Adipose tissue (tissue), 3 donors: ENCODE results near the gene ITPKB. TPM values are rescaled to one million over a fixed set of nuclear protein-coding genes. Genes with fewer than 3 reads are reported as not detected.
"Not testable (repeated sequence)": the region's sequence is repeated elsewhere in the genome, so short reads cannot be mapped to it uniquely, and the experiment has no call there.

ENCODE experiments used
- H3K27ac ChIP-seq: one replicate; pipeline ENCODE4 v1.5.1; 2013; ENCODE audit warnings: low read depth, low read length
- WGBS, 3 donors: extraction: QIAGEN DNeasy Blood & Tissue Kit; methylation state at CpG; one replicate each; pipeline ENCODE4 v1.1.7; 2013; 5-methylcytosine and 5-hydroxymethylcytosine counted together
- polyA plus RNA-seq, 3 donors: library from polyadenylated mRNA; stranded (reverse); fragments of 200-250 nt; gene quantifications; one replicate each; pipeline ENCODE4 v1.2.3, GENCODE V29; 2013
- donor health status: healthy with polysubstance abuse.
- donor health status: Bipolar disorder and iron deficiency.
- donor health status: healthy.

ITPKB gene
- polyA plus RNA-seq, 3 donors = 5.3 to 18.6 (median 17.0) TPM

DNA sequence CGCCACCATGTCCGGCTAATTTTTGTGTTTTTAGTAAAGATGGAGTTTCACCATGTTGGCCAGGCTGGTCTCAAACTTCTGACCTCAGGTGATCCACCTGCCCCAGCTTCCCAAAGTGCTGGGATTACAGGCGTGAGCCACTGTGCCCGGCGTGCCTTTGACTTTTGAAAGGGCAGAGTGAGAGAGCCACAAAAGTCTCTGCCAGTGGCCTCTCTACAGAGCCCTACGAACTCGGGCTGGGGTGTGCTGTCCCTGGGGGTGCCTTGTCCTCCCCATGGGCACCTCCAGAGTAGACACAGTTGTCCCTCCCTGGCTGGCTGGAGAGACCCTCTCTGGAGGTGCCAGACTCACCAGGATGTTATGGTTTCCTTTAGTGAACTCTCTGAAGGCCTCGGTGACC, 99.9 kb downstream of the ITPKB start:
- H3K27ac ChIP-seq = not testable (repeated sequence)
- 96 to 97% (median 97%) methylated on average over 8 of the region's 8 CpGs for WGBS, 3 donors

DNA sequence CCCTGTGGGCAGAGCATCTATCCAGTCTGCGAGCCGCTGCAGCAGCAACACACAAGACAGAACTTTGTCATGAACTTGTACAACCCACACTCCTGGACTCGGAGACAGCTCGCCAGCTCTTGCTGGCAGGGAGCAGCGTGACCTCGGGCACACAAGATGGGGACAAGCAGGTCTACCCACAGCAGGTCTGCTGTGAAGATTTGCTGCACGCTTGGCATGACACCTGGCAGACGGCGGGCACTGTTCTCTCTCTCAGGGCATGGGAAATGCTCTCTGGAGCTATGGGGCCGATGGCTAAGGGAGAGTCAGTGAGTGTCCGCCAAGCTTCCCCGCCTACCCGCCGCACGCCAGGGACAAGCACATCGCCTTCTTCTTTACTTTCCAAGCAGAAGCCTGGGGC, 100.5 kb downstream of the ITPKB start:
- H3K27ac ChIP-seq = no peak overlapping the region
- WGBS, 3 donors = 77 to 85% (median 84%) methylated on average over 16 of the region's 16 CpGs

DNA sequence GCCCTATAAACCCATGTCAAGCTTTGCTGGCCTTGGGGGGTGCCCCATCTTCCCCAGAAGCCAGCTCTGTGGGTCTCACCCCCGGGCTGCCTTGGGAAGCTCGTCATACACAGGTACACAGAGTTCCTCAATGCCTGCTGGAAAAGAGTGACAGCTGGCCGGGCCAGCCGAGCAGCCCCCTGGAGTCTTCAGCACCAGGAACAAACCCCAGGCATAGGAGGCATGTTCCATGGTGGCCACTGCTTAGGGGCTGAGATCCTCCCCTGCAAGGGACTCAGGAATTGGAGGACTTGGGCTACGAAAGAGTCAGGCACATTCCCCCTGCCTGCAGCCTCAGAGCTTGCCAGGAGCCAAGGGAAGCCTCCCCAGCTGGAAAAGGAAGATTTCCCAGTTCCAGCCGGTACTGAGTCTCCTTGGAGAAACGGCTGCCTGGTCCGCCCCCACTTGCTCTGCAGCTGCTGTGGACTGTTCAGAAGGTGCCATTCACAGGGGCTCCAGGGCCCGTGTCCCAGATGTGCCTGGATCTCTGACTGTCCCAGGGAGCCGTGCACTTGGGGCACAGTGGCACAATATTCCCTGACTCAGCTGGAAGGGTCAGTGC, 101.0 kb downstream of the ITPKB start:
- 64 to 69% (median 68%) methylated on average over 10 of the region's 10 CpGs for WGBS, 3 donors
- H3K27ac ChIP-seq = no peak overlapping the region

GRCh38 chr1:226637147-226637935, 101.7 kb downstream of the ITPKB start:
- 71 to 75% (median 74%) methylated on average over 29 of the region's 29 CpGs for WGBS, 3 donors
- no peak overlapping the region for H3K27ac ChIP-seq

DNA sequence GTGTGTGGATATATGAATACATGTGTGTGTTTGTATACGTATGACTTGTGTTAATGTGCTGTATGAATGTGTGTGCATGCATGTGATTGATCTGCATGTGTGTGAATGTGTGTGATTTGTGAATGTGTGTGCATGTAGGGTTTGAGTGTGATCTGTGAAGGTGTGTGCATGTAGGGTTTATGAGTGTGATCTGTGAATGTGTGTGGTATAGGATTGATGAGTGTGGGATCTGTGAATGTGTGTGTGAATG, 102.3 kb downstream of the ITPKB start:
- WGBS, 3 donors = 94 to 100% (median 94%) methylated on average over 1 of the region's 1 CpG
- no peak overlapping the region for H3K27ac ChIP-seq

- no peak overlapping the region for H3K27ac ChIP-seq
- WGBS, 3 donors = 74 to 88% (median 84%) methylated on average over 11 of the region's 11 CpGs
Observed at GRCh38 chr1:226635456-226635941, 103.6 kb downstream of the ITPKB start.

DNA sequence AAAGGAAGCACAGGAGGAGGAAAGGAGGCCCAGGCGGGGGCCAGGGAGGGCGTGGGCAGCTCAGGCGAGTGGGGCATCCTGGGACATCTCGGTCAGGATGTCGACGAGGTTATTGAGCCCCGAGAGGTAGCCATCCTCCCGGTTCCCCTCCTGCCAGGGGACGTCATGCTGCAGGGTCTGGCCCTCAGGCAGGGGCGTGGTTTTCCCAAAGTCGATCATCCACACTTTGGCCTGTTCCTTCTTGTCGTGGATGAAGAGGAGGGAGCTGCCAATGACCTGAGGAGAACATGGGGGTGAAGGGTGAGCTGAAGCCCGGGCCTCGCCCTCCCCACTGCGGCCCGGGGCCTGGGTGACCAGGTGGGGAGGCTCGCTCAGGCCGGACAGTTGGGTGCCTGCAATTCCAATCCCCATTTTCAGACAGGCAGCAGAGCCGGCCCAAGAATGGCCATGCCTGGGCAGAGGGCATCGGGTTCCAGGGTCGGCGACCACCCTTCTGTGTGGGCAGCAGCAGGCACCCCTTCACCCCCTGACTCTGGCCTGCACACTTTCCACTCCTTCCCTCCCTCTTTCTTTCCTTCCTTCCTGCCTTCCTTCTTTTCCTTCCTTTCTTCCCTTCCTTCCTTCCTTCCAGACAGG, 104.4 kb downstream of the ITPKB start:
- WGBS, 3 donors = 86 to 93% (median 88%) methylated on average over 20 to 22 of the region's 22 CpGs
- H3K27ac ChIP-seq = no peak overlapping the region

DNA sequence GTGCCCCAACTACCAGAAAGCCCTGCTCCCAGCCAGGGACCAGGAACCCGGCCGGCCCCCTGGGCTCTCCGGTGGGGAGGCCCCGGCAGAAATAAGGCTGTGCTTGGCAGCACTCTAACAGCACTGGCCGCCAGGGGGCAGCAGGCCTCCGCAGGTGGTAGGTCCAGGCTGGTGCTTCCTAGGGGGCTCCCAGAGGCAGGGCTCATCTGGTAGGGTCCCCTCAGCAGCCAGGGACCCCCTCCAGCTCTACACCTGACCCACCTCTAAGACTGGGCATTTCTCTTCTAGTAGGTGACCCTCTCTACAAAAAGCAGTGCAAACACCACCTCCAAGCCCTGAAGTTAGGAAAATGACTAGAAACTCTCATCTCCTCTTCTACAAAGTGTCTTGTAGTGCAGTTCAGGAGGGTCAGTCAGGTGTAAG, 104.9 kb downstream of the ITPKB start:
- WGBS, 3 donors = 2 to 11% (median 2%) methylated on average over 6 of the region's 6 CpGs
- no peak overlapping the region for H3K27ac ChIP-seq

DNA sequence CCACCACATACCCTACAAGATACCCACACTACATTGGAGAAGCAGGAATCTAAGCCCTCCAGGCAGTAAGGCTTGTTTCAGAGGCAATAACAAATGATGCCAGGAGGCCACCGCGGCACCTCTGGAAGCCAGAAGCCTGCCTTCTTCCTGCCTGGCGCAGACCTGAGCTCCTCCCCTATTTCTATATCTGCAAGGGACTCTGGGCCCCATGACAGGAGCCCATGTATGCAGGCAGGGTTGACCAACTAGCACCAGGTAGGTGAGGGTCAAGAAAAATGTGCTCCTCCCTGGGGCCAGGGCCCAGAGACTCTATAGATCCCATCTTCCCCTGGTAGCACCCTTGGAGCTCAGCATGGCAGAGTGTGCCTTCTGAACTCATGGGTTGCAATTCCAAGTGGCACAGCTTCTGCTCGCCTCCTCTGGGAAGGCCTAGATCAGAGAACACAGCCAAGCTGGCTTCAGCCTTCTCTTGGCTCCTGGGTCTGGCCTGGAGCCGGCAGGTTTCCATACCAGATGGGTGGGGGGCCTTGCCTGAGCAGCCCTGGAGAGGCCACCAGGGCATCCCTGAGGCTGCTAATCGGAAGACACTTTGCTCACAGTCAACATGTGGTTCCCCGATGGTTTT, 105.4 kb downstream of the ITPKB start:
- 40 to 42% (median 42%) methylated on average over 7 of the region's 7 CpGs for WGBS, 3 donors
- no peak overlapping the region for H3K27ac ChIP-seq

GRCh38 chr1:226632922-226633351, 106.1 kb downstream of the ITPKB start:
- 76 to 83% (median 77%) methylated on average over 10 of the region's 10 CpGs for WGBS, 3 donors
- no peak overlapping the region for H3K27ac ChIP-seq

GRCh38 chr1:226632169-226632879, 106.8 kb downstream of the ITPKB start:
- WGBS, 3 donors = 84 to 89% (median 88%) methylated on average over 9 of the region's 9 CpGs

GRCh38 chr1:226631229-226632000, 107.7 kb downstream of the ITPKB start:
- 77 to 79% (median 77%) methylated on average over 10 of the region's 10 CpGs for WGBS, 3 donors
- H3K27ac ChIP-seq = no peak overlapping the region

More at GRCh38 chr1:226632169-226632879, 106.8 kb downstream of the ITPKB start:
- H3K27ac ChIP-seq = no peak overlapping the region

- no peak overlapping the region for H3K27ac ChIP-seq
- WGBS, 3 donors = 88 to 94% (median 92%) methylated on average over 3 of the region's 3 CpGs
Observed at GRCh38 chr1:226630592-226630991, 108.5 kb downstream of the ITPKB start.

GRCh38 chr1:226629896-226630550, 109.1 kb downstream of the ITPKB start:
- no peak overlapping the region for H3K27ac ChIP-seq
- 93 to 94% (median 93%) methylated on average over 6 of the region's 6 CpGs for WGBS, 3 donors

- H3K27ac ChIP-seq = no peak overlapping the region
- 86 to 92% (median 91%) methylated on average over 18 of the region's 18 CpGs for WGBS, 3 donors
Observed at GRCh38 chr1:226629210-226629895, 109.7 kb downstream of the ITPKB start.

GRCh38 chr1:226628612-226629155, 110.4 kb downstream of the ITPKB start:
- WGBS, 3 donors = 86 to 89% (median 87%) methylated on average over 10 of the region's 10 CpGs
- no peak overlapping the region for H3K27ac ChIP-seq
